ENCODE measurements around the gene HLF.

The HLF gene

GRCh38 chr17:55228683-55229192 is 36.0 kb upstream of the HLF start:
- H2BK5ac ChIP-seq (ENCODE audit: low read depth, low read length, poor library complexity, severe bottlenecking) = no peak overlapping the region
- no peak overlapping the region for H3K9ac ChIP-seq (ENCODE audit: low read length)
- H3K9me3 ChIP-seq (ENCODE audit: control insufficient read depth, low read length) = no peaks in the 10 kb centered on the region
- DNase-seq = no peak
- H2BK12ac ChIP-seq (ENCODE audit: low read length in 2 of 2) = no peak overlapping the region
- no peak overlapping the region for H3K27ac ChIP-seq (ENCODE audit: low read length, poor library complexity, severe bottlenecking)
- no peak overlapping the region for H4K8ac ChIP-seq (ENCODE audit: low read length)
- H2AFZ ChIP-seq (ENCODE audit: low read depth, low read length) = no peak overlapping the region
- no peak overlapping the region for H2AK5ac ChIP-seq (ENCODE audit: low read length, severe bottlenecking)
- no peak overlapping the region for H3K4me2 ChIP-seq (ENCODE audit: low read length, poor library complexity, severe bottlenecking)
- no peak overlapping the region for H3K18ac ChIP-seq (ENCODE audit: low read depth in 1 of 2, low read length in 2 of 2)
- H3K4ac ChIP-seq (ENCODE audit: low read depth in 1 of 2, low read length in 2 of 2) = no peak overlapping the region
- no peaks in the 10 kb centered on the region for H3K36me3 ChIP-seq (ENCODE audit: control insufficient read depth in 1 of 2, insufficient read depth in 2 of 2, low read depth in 1 of 2, low read length in 2 of 2)
- H3K79me1 ChIP-seq (replicated peaks; ENCODE audit: low read length, poor library complexity, severe bottlenecking) = no peaks in the 10 kb centered on the region
- H3K4me3 ChIP-seq (ENCODE audit: insufficient read depth in 1 of 2, low read depth in 1 of 2, low read length in 2 of 2) = no peak overlapping the region
- H3K14ac ChIP-seq (ENCODE audit: low read length in 2 of 2) = no peak overlapping the region
- 82% methylated on average over 6 of the region's 6 CpGs for WGBS
- H4K91ac ChIP-seq (ENCODE audit: low read length) = no peak overlapping the region
- no peak overlapping the region for H3K23ac ChIP-seq (ENCODE audit: low read length in 2 of 2)
- no peak overlapping the region for H2BK15ac ChIP-seq (ENCODE audit: low read depth, poor library complexity, severe bottlenecking)
- no peak overlapping the region for H2BK120ac ChIP-seq (ENCODE audit: low read depth, low read length)
- H3K27me3 ChIP-seq (ENCODE audit: control insufficient read depth in 1 of 2, insufficient read depth in 1 of 2, low read length in 2 of 2) = peaks cover 12 to 18% of the 10 kb centered on the region in 2 experiments
- no peaks in the 10 kb centered on the region for H3K4me1 ChIP-seq (ENCODE audit: control insufficient read depth, insufficient read depth, low read depth, low read length)

- 73% methylated on average over 2 of the region's 2 CpGs for WGBS
- H2AFZ ChIP-seq (ENCODE audit: low read depth, low read length) = no peak overlapping the region
Measured at GRCh38 chr17:55229276-55229675, 35.5 kb upstream of the HLF start.

GRCh38 chr17:55230716-55231115 is 34.0 kb upstream of the HLF start:
- no peak overlapping the region for H3K4me2 ChIP-seq (ENCODE audit: low read length, poor library complexity, severe bottlenecking)
- H2AK5ac ChIP-seq (ENCODE audit: low read length, severe bottlenecking) = no peak overlapping the region
- no peaks in the 10 kb centered on the region for H3K79me1 ChIP-seq (replicated peaks; ENCODE audit: low read length, poor library complexity, severe bottlenecking)
- H4K8ac ChIP-seq (ENCODE audit: low read length) = no peak overlapping the region
- H4K91ac ChIP-seq (ENCODE audit: low read length) = no peak overlapping the region
- H3K23ac ChIP-seq (ENCODE audit: low read length in 2 of 2) = no peak overlapping the region
- no peak overlapping the region for H2BK15ac ChIP-seq (ENCODE audit: low read depth, poor library complexity, severe bottlenecking)
- no peaks in the 10 kb centered on the region for H3K4me1 ChIP-seq (ENCODE audit: control insufficient read depth, insufficient read depth, low read depth, low read length)
- H3K9me3 ChIP-seq (ENCODE audit: control insufficient read depth, low read length) = no peaks in the 10 kb centered on the region
- no peak overlapping the region for H3K27ac ChIP-seq (ENCODE audit: low read length, poor library complexity, severe bottlenecking)
- H3K4ac ChIP-seq (ENCODE audit: low read depth in 1 of 2, low read length in 2 of 2) = no peak overlapping the region
- no peak overlapping the region for H3K9ac ChIP-seq (ENCODE audit: low read length)
- no peak overlapping the region for H2AFZ ChIP-seq (ENCODE audit: low read depth, low read length)
- H3K18ac ChIP-seq (ENCODE audit: low read depth in 1 of 2, low read length in 2 of 2) = no peak overlapping the region
- WGBS = 72% methylated on average over 1 of the region's 1 CpG
- H3K4me3 ChIP-seq (ENCODE audit: insufficient read depth in 1 of 2, low read depth in 1 of 2, low read length in 2 of 2) = no peak overlapping the region
- no peaks in the 10 kb centered on the region for H3K36me3 ChIP-seq (ENCODE audit: control insufficient read depth in 1 of 2, insufficient read depth in 2 of 2, low read depth in 1 of 2, low read length in 2 of 2)
- DNase-seq = no peak
- peaks cover 5 to 7% of the 10 kb centered on the region in 2 experiments for H3K27me3 ChIP-seq (ENCODE audit: control insufficient read depth in 1 of 2, insufficient read depth in 1 of 2, low read length in 2 of 2)
- no peak overlapping the region for H3K14ac ChIP-seq (ENCODE audit: low read length in 2 of 2)
- no peak overlapping the region for H2BK120ac ChIP-seq (ENCODE audit: low read depth, low read length)
- H2BK5ac ChIP-seq (ENCODE audit: low read depth, low read length, poor library complexity, severe bottlenecking) = no peak overlapping the region
- no peak overlapping the region for H2BK12ac ChIP-seq (ENCODE audit: low read length in 2 of 2)

More at GRCh38 chr17:55229276-55229675, 35.5 kb upstream of the HLF start:
- Histone ChIP-seq H3K4ac (ENCODE audit: low read depth in 1 of 2, low read length in 2 of 2) (no peak overlapping the region), H4K8ac (ENCODE audit: low read length) (no peak overlapping the region), H2BK12ac (ENCODE audit: low read length in 2 of 2) (no peak overlapping the region), H3K36me3 (ENCODE audit: control insufficient read depth in 1 of 2, insufficient read depth in 2 of 2, low read depth in 1 of 2, low read length in 2 of 2) (no peaks in the 10 kb centered on the region), H2BK5ac (ENCODE audit: low read depth, low read length, poor library complexity, severe bottlenecking) (no peak overlapping the region), H4K91ac (ENCODE audit: low read length) (no peak overlapping the region), H3K18ac (ENCODE audit: low read depth in 1 of 2, low read length in 2 of 2) (no peak overlapping the region), H3K4me2 (ENCODE audit: low read length, poor library complexity, severe bottlenecking) (no peak overlapping the region), H3K4me1 (ENCODE audit: control insufficient read depth, insufficient read depth, low read depth, low read length) (no peaks in the 10 kb centered on the region), H2BK15ac (ENCODE audit: low read depth, poor library complexity, severe bottlenecking) (no peak overlapping the region), H2BK120ac (ENCODE audit: low read depth, low read length) (no peak overlapping the region), H3K79me1 (replicated peaks; ENCODE audit: low read length, poor library complexity, severe bottlenecking) (no peaks in the 10 kb centered on the region), H3K27ac (ENCODE audit: low read length, poor library complexity, severe bottlenecking) (no peak overlapping the region), H3K23ac (ENCODE audit: low read length in 2 of 2) (no peak overlapping the region), H3K9me3 (ENCODE audit: control insufficient read depth, low read length) (no peaks in the 10 kb centered on the region), H3K9ac (ENCODE audit: low read length) (no peak overlapping the region), H3K14ac (ENCODE audit: low read length in 2 of 2) (no peak overlapping the region), H3K4me3 (ENCODE audit: insufficient read depth in 1 of 2, low read depth in 1 of 2, low read length in 2 of 2) (no peak overlapping the region), H2AK5ac (ENCODE audit: low read length, severe bottlenecking) (no peak overlapping the region), H3K27me3 (ENCODE audit: control insufficient read depth in 1 of 2, insufficient read depth in 1 of 2, low read length in 2 of 2) (peaks cover 12 to 18% of the 10 kb centered on the region in 2 experiments)
- DNase-seq = no peak

- Histone ChIP-seq H3K79me1 (replicated peaks; ENCODE audit: low read length, poor library complexity, severe bottlenecking) (no peaks in the 10 kb centered on the region), H2BK120ac (ENCODE audit: low read depth, low read length) (no peak overlapping the region)
- DNase-seq = no peak
Measured at GRCh38 chr17:55233840-55234239, 30.9 kb upstream of the HLF start.

More at GRCh38 chr17:55233840-55234239, 30.9 kb upstream of the HLF start:
- Histone ChIP-seq H3K14ac (ENCODE audit: low read length in 2 of 2) (no peak overlapping the region), H3K23ac (ENCODE audit: low read length in 2 of 2) (no peak overlapping the region), H3K4me2 (ENCODE audit: low read length, poor library complexity, severe bottlenecking) (no peak overlapping the region), H3K4ac (ENCODE audit: low read depth in 1 of 2, low read length in 2 of 2) (no peak overlapping the region), H3K4me1 (ENCODE audit: control insufficient read depth, insufficient read depth, low read depth, low read length) (peaks cover 5% of the 10 kb centered on the region), H3K27ac (ENCODE audit: low read length, poor library complexity, severe bottlenecking) (no peak overlapping the region), H2AFZ (ENCODE audit: low read depth, low read length) (no peak overlapping the region), H3K9ac (ENCODE audit: low read length) (no peak overlapping the region), H2BK15ac (ENCODE audit: low read depth, poor library complexity, severe bottlenecking) (no peak overlapping the region), H4K91ac (ENCODE audit: low read length) (no peak overlapping the region), H2BK5ac (ENCODE audit: low read depth, low read length, poor library complexity, severe bottlenecking) (no peak overlapping the region), H3K9me3 (ENCODE audit: control insufficient read depth, low read length) (no peaks in the 10 kb centered on the region), H2AK5ac (ENCODE audit: low read length, severe bottlenecking) (no peak overlapping the region), H2BK12ac (ENCODE audit: low read length in 2 of 2) (no peak overlapping the region), H4K8ac (ENCODE audit: low read length) (no peak overlapping the region), H3K18ac (ENCODE audit: low read depth in 1 of 2, low read length in 2 of 2) (no peak overlapping the region), H3K27me3 (ENCODE audit: control insufficient read depth in 1 of 2, insufficient read depth in 1 of 2, low read length in 2 of 2) (peaks cover 4 to 5% of the 10 kb centered on the region in 2 experiments), H3K36me3 (ENCODE audit: control insufficient read depth in 1 of 2, insufficient read depth in 2 of 2, low read depth in 1 of 2, low read length in 2 of 2) (no peaks in the 10 kb centered on the region), H3K4me3 (ENCODE audit: insufficient read depth in 1 of 2, low read depth in 1 of 2, low read length in 2 of 2) (no peak overlapping the region)
- WGBS = 76% methylated on average over 2 of the region's 3 CpGs

All from mesenchymal stem cell (in vitro differentiated cells and primary cell).